K562 (cell line): ENCODE measurements around the gene FAM124A. TPM values are rescaled to one million over a fixed set of nuclear protein-coding genes. Genes with fewer than 3 reads are reported as not detected.

Source experiments
- ATAC-seq: fragments of 200-7000 bp; cut with Tn5 transposase; 3 replicates; pipeline ENCODE4 v1.9.1; 2020; ENCODE audit warnings: moderate library complexity
- BruUV-seq: library from RNA; stranded (reverse); fragments of 400-500 nt; replicated peaks from 2 replicates; lab custom pipeline; 2021; lab: Mats Ljungman, UMichigan
- CTCF ChIA-PET: fragments of 300-600 bp; formaldehyde crosslinking; extraction: SDS; loops from one replicate; lab custom pipeline; 2021; ENCODE audit warnings: low intra/inter-chr PET ratio; lab: Yijun Ruan, JAX
- POLR2A ChIA-PET: fragments of 300-600, 350-650 bp; sonication (Branson Sonifier 250); formaldehyde crosslinking; extraction: SDS; loops from one replicate; lab custom pipeline; 2021; ENCODE audit warnings: antibody characterized with exemption, inconsistent platforms; lab: Yijun Ruan, JAX
- DNase-seq, 4 experiments: peaks; one replicate each; pipeline versions ENCODE4 v3.0.0 to v3.0.0-alpha.2; 2011 to 2018; ENCODE audit warnings: low spot score in 3 of 4, mixed read lengths in 3 of 4; ENCODE audit errors: extremely low read depth in 1 of 4
- FAIRE-seq: peaks from 2 replicates; lab custom pipeline; 2011; peaks lifted over from hg19 to GRCh38; lab: Jason Lieb, UNC
- H2AFZ ChIP-seq: 2 replicates; pipeline ENCODE4 v1.6.0; 2011; ENCODE audit warnings: low read depth, low read length, control low read depth, inconsistent platforms
- H3K27ac ChIP-seq: fragments of 200-600 bp; 3 replicates; pipeline ENCODE4 v1.8.0; 2011; ENCODE audit warnings: low read depth, mild to moderate bottlenecking, control low read depth, inconsistent platforms, low read length, moderate library complexity, mixed read lengths; ENCODE audit errors: extremely low read depth
- H3K27me3 ChIP-seq, 2 experiments: fragments of 300-600 bp in 1 of 2; 2 replicates in 1 of 2; 3 replicates in 1 of 2; pipeline versions ENCODE4 v1.6.0 to v1.8.0; 2011; ENCODE audit warnings: inconsistent platforms in 2 of 2, low read length in 2 of 2, mild to moderate bottlenecking in 1 of 2, mixed read lengths in 1 of 2, moderate library complexity in 1 of 2; ENCODE audit not compliant: control insufficient read depth in 2 of 2, insufficient read depth in 2 of 2
- H3K36me3 ChIP-seq: fragments of 300-600 bp; 3 replicates; pipeline ENCODE4 v1.8.0; 2011; ENCODE audit warnings: mild to moderate bottlenecking, low read length, inconsistent platforms; ENCODE audit not compliant: control insufficient read depth, insufficient read depth
- H3K4me1 ChIP-seq, 2 experiments: fragments of 200-600 bp in 1 of 2; replicated peaks in 1 of 2; 2 replicates in 1 of 2; 3 replicates in 1 of 2; pipeline versions ENCODE4 v1.5.1 to v1.8.0; 2011; ENCODE audit warnings: inconsistent platforms in 2 of 2, low read length in 2 of 2, mild to moderate bottlenecking in 1 of 2, mixed read lengths in 1 of 2, moderate library complexity in 1 of 2; ENCODE audit not compliant: control insufficient read depth in 2 of 2, insufficient read depth in 2 of 2
- H3K4me2 ChIP-seq: 2 replicates; pipeline ENCODE4 v1.6.1; 2011; ENCODE audit warnings: low read length, control low read depth, inconsistent platforms, mixed read lengths; ENCODE audit not compliant: insufficient read depth
- H3K4me3 ChIP-seq: fragments of 200-600 bp; sonication (generic), shearing (Covaris generic); 2 replicates; pipeline ENCODE4 v1.5.1; 2016; ENCODE audit warnings: control low read depth, inconsistent platforms
- H3K79me2 ChIP-seq: fragments of 200-600 bp; 3 replicates; pipeline ENCODE4 v1.8.0; 2011; ENCODE audit warnings: low read length, inconsistent platforms; ENCODE audit not compliant: control insufficient read depth, insufficient read depth
- H3K9ac ChIP-seq, 2 experiments: 2 replicates each; pipeline versions ENCODE4 v1.6.0 to v1.6.1; 2011; ENCODE audit warnings: low read depth in 2 of 2, low read length in 2 of 2, control low read depth in 1 of 2, inconsistent platforms in 1 of 2, mild to moderate bottlenecking in 1 of 2, mixed read lengths in 1 of 2; ENCODE audit not compliant: insufficient read depth in 1 of 2
- H3K9me1 ChIP-seq: one replicate; pipeline ENCODE4 v1.6.0; 2011; ENCODE audit warnings: inconsistent platforms, mild to moderate bottlenecking, low read length, moderate library complexity; ENCODE audit not compliant: control insufficient read depth, insufficient read depth
- H3K9me3 ChIP-seq: replicated peaks from 2 replicates; pipeline ENCODE4 v1.5.1; 2011; ENCODE audit warnings: low read depth, low read length, inconsistent platforms; ENCODE audit not compliant: control insufficient read depth, insufficient read depth
- H4K20me1 ChIP-seq: replicated peaks from 2 replicates; pipeline ENCODE4 v1.6.1; 2011; ENCODE audit warnings: low read length, inconsistent platforms, mixed read lengths; ENCODE audit not compliant: control insufficient read depth, insufficient read depth
- C11orf30 ChIP-seq: fragments of 450-650 bp; IDR thresholded peaks from 2 replicates; pipeline ENCODE4 v1.6.1; 2016; ENCODE audit warnings: low read depth, mild to moderate bottlenecking
- CEBPB ChIP-seq: fragments of 450-650 bp; IDR thresholded peaks from 2 replicates; pipeline ENCODE4 v1.6.1; 2016; ENCODE audit warnings: missing genetic modification characterization, missing compliant biosample characterization
- CTCFL ChIP-seq: IDR thresholded peaks from 2 replicates; pipeline ENCODE4 v1.6.1; 2011; ENCODE audit warnings: borderline replicate concordance, low read depth, mild to moderate bottlenecking, moderate library complexity, low read length; ENCODE audit not compliant: insufficient read depth, poor library complexity, severe bottlenecking
- ETS1 ChIP-seq: conservative IDR thresholded peaks from 2 replicates; pipeline ENCODE4 v1.6.1; 2011; ENCODE audit warnings: low read depth, mild to moderate bottlenecking, low read length; ENCODE audit not compliant: control insufficient read depth
- FOXK1 ChIP-seq: sonication (generic); formaldehyde crosslinking; IDR thresholded peaks from 2 replicates; pipeline ENCODE4 v1.8.0; 2022; ENCODE audit warnings: missing genetic modification reagents, mild to moderate bottlenecking, borderline replicate concordance
- NCOA2 ChIP-seq, 2 experiments: fragments of 450-650 bp; IDR thresholded peaks; 2 replicates each; pipeline ENCODE4 v1.6.1; 2018; ENCODE audit warnings: mild to moderate bottlenecking in 2 of 2, moderate library complexity in 1 of 2; ENCODE audit not compliant: partially characterized antibody in 2 of 2
- SNRNP70 ChIP-seq: fragments of 200-400 bp; formaldehyde crosslinking; optimal IDR thresholded peaks from 2 replicates; pipeline ENCODE3; 2017; ENCODE audit warnings: low read depth, low read length
- TARDBP ChIP-seq: fragments of 450-650 bp; IDR thresholded peaks from 2 replicates; pipeline ENCODE4 v1.6.1; 2016
- TGIF2 ChIP-seq: sonication (generic); formaldehyde crosslinking; IDR thresholded peaks from 2 replicates; pipeline ENCODE4 v1.8.1; 2022; ENCODE audit warnings: mild to moderate bottlenecking, missing genetic modification reagents, moderate library complexity
- ZBTB43 ChIP-seq: sonication (generic); formaldehyde crosslinking; IDR thresholded peaks from 2 replicates; pipeline ENCODE4 v1.8.0; 2023; ENCODE audit warnings: mild to moderate bottlenecking, missing genetic modification reagents
- ZNF766 ChIP-seq: fragments of 200-800 bp; sonication (Bioruptor generic); conservative IDR thresholded peaks from 2 replicates; pipeline ENCODE4 v1.6.1; 2016; ENCODE audit warnings: missing genetic modification characterization, missing compliant biosample characterization
- WGBS: fragments of 100-300 bp; shearing (Covaris generic); methylation state at CpG from one replicate; pipeline ENCODE4 v1.1.6; 2016; ENCODE audit warnings: low coverage, mixed read lengths; ENCODE audit not compliant: insufficient coverage; ENCODE audit errors: missing lambda C conversion rate; 5-methylcytosine and 5-hydroxymethylcytosine counted together
- in situ Hi-C: fragments of 300-500 bp; cut with MboI; formaldehyde crosslinking; loops from 4 replicates; pipeline ENCODE4 v1.15.0; 2018; ENCODE audit warnings: inconsistent platforms, mixed read lengths
- intact Hi-C: fragments of 100-400 bp; cut with micrococcal nuclease; formaldehyde crosslinking; loops from 2 replicates; pipeline ENCODE4 v1.14.2; 2022
- polyA plus RNA-seq, 8 experiments: library from polyadenylated mRNA; depleted of rRNA in 4 of 8; stranded (reverse) in 5 of 8; unstranded in 3 of 8; fragments of >200 nt; fragmentation: Nextera tagmentation in 2 of 8; fragmentation: Illumina TruSeq in 1 of 8; extraction: Ambion mirVana in 2 of 8; extraction: Trizol in 1 of 8; gene quantifications; 2 replicates each; pipeline versions ENCODE4 v1.2.1 to v1.2.3, GENCODE V29; 2011 to 2014; ENCODE audit warnings: inconsistent platforms in 1 of 8, missing spikeins in 1 of 8
- total RNA-seq, 7 experiments: library from RNA; depleted of rRNA in 6 of 7; stranded (reverse); fragments of >200 nt in 6 of 7; fragmentation: Illumina TruSeq in 2 of 7; extraction: Trizol in 2 of 7; gene quantifications; 2 replicates each; pipeline versions ENCODE4 v1.2.1 to v1.2.3, GENCODE V29; 2011 to 2021; ENCODE audit warnings: low replicate concordance in 1 of 7

FAM124A gene
- total and polyA plus RNA-seq, 9 of the 15 experiments (the other 6 are each of a cell fraction or from before 2014, with no cell fraction given) = not detected

GRCh38 chr13:51311231-51311630, 89.0 kb downstream of the FAM124A start:
- ATAC-seq = no peak
- intact Hi-C loops = no loop called here
- Histone ChIP-seq H3K9me1 (no peaks in the 10 kb centered on the region), H3K4me2 (no peak overlapping the region), H3K4me3 (no peak overlapping the region), H3K9me3 (no peaks in the 10 kb centered on the region), H3K27ac (no peak overlapping the region), H3K4me1 (no peaks in the 10 kb centered on the region), H3K27me3 (peaks cover 5% of the 10 kb centered on the region in 2 experiments; a peak in 4 of 5 replicates), H3K79me2 (no peaks in the 10 kb centered on the region), H2AFZ (no peak overlapping the region), H4K20me1 (no peaks in the 10 kb centered on the region), H3K9ac (no peak overlapping the region), H3K36me3 (no peaks in the 10 kb centered on the region)
- WGBS = 0% methylated on average over 2 of the region's 2 CpGs
- TF ChIP-seq TGIF2 (CRISPR knock-in tag) = no peak
- TF ChIP-seq C11orf30 = no peak
- no peak for TF ChIP-seq CEBPB
- POLR2A ChIA-PET = no interaction called here
- no peak for DNase-seq
- no peak for FAIRE-seq
- CTCF ChIA-PET = no interaction called here
- BruUV-seq = no TSS peak
- in situ Hi-C loops = no loop called here

- no TSS peak for BruUV-seq
- Histone ChIP-seq H2AFZ (no peak overlapping the region), H3K36me3 (no peaks in the 10 kb centered on the region), H3K9me3 (no peaks in the 10 kb centered on the region), H3K9ac (no peak overlapping the region), H3K27me3 (peaks cover 5% of the 10 kb centered on the region in 2 experiments; a peak in 4 of 5 replicates), H3K4me2 (no peak overlapping the region), H3K4me1 (no peaks in the 10 kb centered on the region), H3K9me1 (no peaks in the 10 kb centered on the region), H3K4me3 (no peak overlapping the region), H3K27ac (no peak overlapping the region), H4K20me1 (no peaks in the 10 kb centered on the region), H3K79me2 (no peaks in the 10 kb centered on the region)
- in situ Hi-C loops (no loop called here), intact Hi-C loops (no loop called here)
- ChIA-PET POLR2A (interaction anchor here (0.6 kb wide), 1 partner anchor 9 kb away, joined by 3 read pairs; no protein-coding TSS in a partner anchor), CTCF (no interaction called here)
- 0% methylated on average over 5 of the region's 5 CpGs for WGBS
- FAIRE-seq (no peak), DNase-seq (no peak), ATAC-seq (no peak)
- TF ChIP-seq ETS1 = no peak
- TF ChIP-seq SNRNP70 = no peak
- TF ChIP-seq ZNF766 (CRISPR knock-in tag) = no peak
- TF ChIP-seq CTCFL = no peak
- TF ChIP-seq FOXK1 (CRISPR knock-in tag) = no peak
- TF ChIP-seq ZBTB43 = no peak
- no peak for TF ChIP-seq NCOA2 (IDR thresholded peaks at IDR 0.05; ENCODE audit: partially characterized antibody in 2 of 2)
- TF ChIP-seq TARDBP = no peak
Measured at GRCh38 chr13:51311957-51312520, 89.8 kb downstream of the FAM124A start.
